ENCODE measurements around the gene FAM193A.

FAM193A gene

DNA sequence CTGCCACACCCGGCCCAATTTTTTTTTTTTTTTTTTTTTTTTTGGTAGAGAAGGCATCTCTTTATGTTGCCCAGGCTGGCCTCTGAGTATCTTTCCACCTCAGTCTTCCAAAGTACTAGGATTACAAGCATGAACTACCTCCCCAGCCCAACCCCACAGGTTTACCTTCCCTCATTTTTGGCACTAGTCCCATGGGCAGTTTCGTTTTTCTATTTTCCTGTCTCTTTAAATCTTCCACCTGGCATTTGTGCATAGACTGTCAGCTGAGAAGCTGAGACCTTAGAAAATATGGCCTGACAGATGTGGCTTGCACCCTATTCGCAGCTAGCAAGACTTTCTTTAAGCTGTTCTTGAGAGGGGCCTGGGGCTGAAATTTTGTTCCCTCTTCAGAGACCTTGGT is 191.8 kb downstream of the FAM193A start:
- H3K4me3 ChIP-seq (replicated peaks; ENCODE audit: insufficient read depth, low read length): no peak overlapping the region
- no peak for DNase-seq (ENCODE audit: low read depth in 1 of 2, low spot score in 1 of 2)
- no peak overlapping the region for H3K27ac ChIP-seq (replicated peaks)
- H3K27me3 ChIP-seq (ENCODE audit: insufficient read depth, poor library complexity, severe bottlenecking): no peaks in the 10 kb centered on the region
- TF ChIP-seq POLR2AphosphoS5 (IDR thresholded peaks at IDR 0.05; ENCODE audit: low read depth) (no peak), SPI1 (IDR thresholded peaks at IDR 0.05; ENCODE audit: borderline replicate concordance, low read depth) (no peak), REST (IDR thresholded peaks at IDR 0.05; ENCODE audit: insufficient replicate concordance, low read depth) (no peak), GABPA (IDR thresholded peaks at IDR 0.05; ENCODE audit: low read depth) (no peak)
- TF ChIP-seq, protein P1, sequence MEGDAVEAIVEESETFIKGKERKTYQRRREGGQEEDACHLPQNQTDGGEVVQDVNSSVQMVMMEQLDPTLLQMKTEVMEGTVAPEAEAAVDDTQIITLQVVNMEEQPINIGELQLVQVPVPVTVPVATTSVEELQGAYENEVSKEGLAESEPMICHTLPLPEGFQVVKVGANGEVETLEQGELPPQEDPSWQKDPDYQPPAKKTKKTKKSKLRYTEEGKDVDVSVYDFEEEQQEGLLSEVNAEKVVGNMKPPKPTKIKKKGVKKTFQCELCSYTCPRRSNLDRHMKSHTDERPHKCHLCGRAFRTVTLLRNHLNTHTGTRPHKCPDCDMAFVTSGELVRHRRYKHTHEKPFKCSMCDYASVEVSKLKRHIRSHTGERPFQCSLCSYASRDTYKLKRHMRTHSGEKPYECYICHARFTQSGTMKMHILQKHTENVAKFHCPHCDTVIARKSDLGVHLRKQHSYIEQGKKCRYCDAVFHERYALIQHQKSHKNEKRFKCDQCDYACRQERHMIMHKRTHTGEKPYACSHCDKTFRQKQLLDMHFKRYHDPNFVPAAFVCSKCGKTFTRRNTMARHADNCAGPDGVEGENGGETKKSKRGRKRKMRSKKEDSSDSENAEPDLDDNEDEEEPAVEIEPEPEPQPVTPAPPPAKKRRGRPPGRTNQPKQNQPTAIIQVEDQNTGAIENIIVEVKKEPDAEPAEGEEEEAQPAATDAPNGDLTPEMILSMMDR (IDR thresholded peaks at IDR 0.05; ENCODE audit: insufficient read depth, low read length): no peak

DNA sequence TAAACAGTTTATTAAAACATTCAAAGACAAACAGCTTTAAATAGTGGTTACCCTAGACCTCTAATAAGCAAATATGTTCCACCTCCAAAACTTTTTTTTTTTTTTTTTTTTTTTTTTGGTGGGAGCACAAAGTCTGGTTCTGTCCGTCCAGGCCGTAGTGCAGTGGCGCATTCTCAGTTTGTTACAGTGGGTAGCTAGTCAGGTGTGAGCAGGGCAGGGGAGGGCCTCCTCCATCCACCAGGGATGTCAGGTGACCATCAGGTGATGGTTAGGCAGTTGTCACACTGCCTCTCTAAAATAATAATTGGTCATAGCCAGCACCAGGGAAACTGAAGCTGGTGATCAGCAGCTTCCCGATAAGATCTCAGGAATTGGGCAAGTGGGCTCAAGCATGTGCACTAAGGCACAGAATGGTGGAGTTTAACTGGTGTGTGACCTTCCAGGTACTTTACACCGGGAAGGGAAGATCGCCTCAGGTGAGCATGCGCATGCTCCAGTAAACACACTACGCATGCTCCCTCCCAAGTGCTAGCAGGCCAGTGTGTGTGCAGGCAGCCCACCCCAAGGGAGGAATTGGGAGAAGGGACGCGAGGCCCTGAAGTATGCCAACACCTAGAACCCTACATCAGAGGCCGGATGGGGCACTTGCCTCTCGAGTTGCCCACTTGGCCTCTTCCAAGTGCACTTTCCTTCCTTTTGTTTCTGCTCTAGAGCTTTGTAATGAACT is 192.5 kb downstream of the FAM193A start:
- no peak for TF ChIP-seq GABPA (IDR thresholded peaks at IDR 0.05; ENCODE audit: low read depth)
- no peak for TF ChIP-seq REST (IDR thresholded peaks at IDR 0.05; ENCODE audit: insufficient replicate concordance, low read depth)
- TF ChIP-seq, protein P1 (IDR thresholded peaks at IDR 0.05; ENCODE audit: insufficient read depth, low read length): no peak
- TF ChIP-seq SPI1 (IDR thresholded peaks at IDR 0.05; ENCODE audit: borderline replicate concordance, low read depth): no peak
- TF ChIP-seq POLR2AphosphoS5 (IDR thresholded peaks at IDR 0.05; ENCODE audit: low read depth): no peak
- no peak for DNase-seq (ENCODE audit: low read depth in 1 of 2, low spot score in 1 of 2)
- H3K27me3 ChIP-seq (ENCODE audit: insufficient read depth, poor library complexity, severe bottlenecking): no peaks in the 10 kb centered on the region
- H3K27ac ChIP-seq (replicated peaks): no peak overlapping the region
- H3K4me3 ChIP-seq (replicated peaks; ENCODE audit: insufficient read depth, low read length): no peak overlapping the region

- H3K4me3 ChIP-seq (replicated peaks; ENCODE audit: insufficient read depth, low read length): no peak overlapping the region
- no peak for TF ChIP-seq POLR2AphosphoS5 (IDR thresholded peaks at IDR 0.05; ENCODE audit: low read depth)
- no peaks in the 10 kb centered on the region for H3K27me3 ChIP-seq (ENCODE audit: insufficient read depth, poor library complexity, severe bottlenecking)
- DNase-seq (ENCODE audit: low read depth in 1 of 2, low spot score in 1 of 2): no peak
- no peak overlapping the region for H3K27ac ChIP-seq (replicated peaks)
Measured at GRCh38 chr4:2729533-2729875, 193.1 kb downstream of the FAM193A start.

DNA sequence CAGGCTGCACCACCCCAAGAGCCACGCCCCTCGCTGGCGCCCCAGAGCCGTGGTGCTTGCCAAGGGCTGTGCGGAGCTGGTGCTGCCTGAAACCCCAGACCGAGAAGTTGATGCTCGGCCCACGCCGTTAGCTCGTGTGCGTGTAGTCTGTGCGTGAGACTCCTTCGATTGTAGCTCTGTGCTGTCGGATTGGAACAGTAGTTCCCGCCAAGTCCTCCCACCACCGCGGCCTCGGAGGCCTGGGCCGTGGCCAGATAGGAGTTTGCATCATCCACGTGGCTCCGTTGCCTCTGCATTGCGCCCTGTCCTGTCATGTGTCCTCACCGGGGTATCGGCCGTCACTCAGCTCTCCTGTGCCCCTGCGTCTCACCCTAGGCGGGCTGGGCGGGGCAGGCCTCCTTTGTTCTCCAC is 195.5 kb downstream of the FAM193A start:
- Histone ChIP-seq H3K27ac (replicated peaks) (no peak overlapping the region), H3K27me3 (ENCODE audit: insufficient read depth, poor library complexity, severe bottlenecking) (no peaks in the 10 kb centered on the region), H3K4me3 (replicated peaks; ENCODE audit: insufficient read depth, low read length) (no peak overlapping the region)
- DNase-seq (ENCODE audit: low read depth in 1 of 2, low spot score in 1 of 2): no peak
- TF ChIP-seq REST (IDR thresholded peaks at IDR 0.05; ENCODE audit: insufficient replicate concordance, low read depth) (no peak), POLR2AphosphoS5 (IDR thresholded peaks at IDR 0.05; ENCODE audit: low read depth) (no peak), SPI1 (IDR thresholded peaks at IDR 0.05; ENCODE audit: borderline replicate concordance, low read depth) (no peak), GABPA (IDR thresholded peaks at IDR 0.05; ENCODE audit: low read depth) (no peak)
- TF ChIP-seq, protein P1 (IDR thresholded peaks at IDR 0.05; ENCODE audit: insufficient read depth, low read length): no peak
